Stomach (tissue), 4 donors: ENCODE measurements around the gene CUX1.

ENCODE experiments used
- CTCF ChIP-seq, 7 experiments: fragments of 450-650 bp in 4 of 7; fragments of 200-600 bp in 3 of 7; sonication (generic) in 3 of 7; IDR thresholded peaks; one replicate each; pipeline ENCODE4 v1.5.1; 2016 to 2019; ENCODE audit warnings: antibody characterized with exemption in 7 of 7, control low read depth in 2 of 7, mild to moderate bottlenecking in 1 of 7
- EP300 ChIP-seq: sonication (generic); formaldehyde crosslinking; IDR thresholded peaks from one replicate; pipeline ENCODE4 v1.6.1; 2017; ENCODE audit warnings: antibody characterized with exemption
- POLR2A ChIP-seq, 4 donors: fragments of 450-650 bp; IDR thresholded peaks; one replicate each; pipeline ENCODE4 v1.6.1; 2016; ENCODE audit warnings: antibody characterized with exemption in 4 of 4, control low read depth in 2 of 4, mild to moderate bottlenecking in 1 of 4, moderate library complexity in 1 of 4

GRCh38 chr7:101832205-101832631, 14.8 kb downstream of the CUX1 start:
- TF ChIP-seq CTCF (IDR thresholded peaks at IDR 0.05) = no peak
- no peak for TF ChIP-seq POLR2A (IDR thresholded peaks at IDR 0.05)
- TF ChIP-seq EP300 = no peak
